GM12878 (cell line): ENCODE results near the gene DLX3. TPM values are rescaled to one million over a fixed set of nuclear protein-coding genes. Genes with fewer than 3 reads are reported as not detected.

Experiments used
- ATAC-seq: fragments of 200-7000 bp; cut with Tn5 transposase; 3 replicates; pipeline ENCODE4 v1.9.1; 2020; ENCODE audit warnings: mild to moderate bottlenecking, moderate library complexity
- BruUV-seq: library from RNA; stranded (reverse); fragments of 400-500 nt; replicated peaks from 2 replicates; lab custom pipeline; 2021; lab: Mats Ljungman, UMichigan
- CTCF ChIA-PET: fragments of 300-600 bp; sonication (Branson Sonifier 250); formaldehyde crosslinking; extraction: SDS; loops from one replicate; lab custom pipeline; 2021; ENCODE audit warnings: inconsistent platforms; lab: Yijun Ruan, JAX
- POLR2A ChIA-PET: fragments of 350-600 bp; formaldehyde crosslinking; extraction: SDS; loops from one replicate; lab custom pipeline; 2021; ENCODE audit warnings: inconsistent platforms; lab: Charles Lee
- RAD21 ChIA-PET: fragments of 300-600 bp; sonication (Branson Sonifier 250); formaldehyde crosslinking; loops from one replicate; lab custom pipeline; 2023; ENCODE audit warnings: antibody characterized with exemption; ENCODE audit not compliant: unreplicated experiment; lab: Charles Lee
- SMC1A ChIA-PET: fragments of 300-600 bp; sonication (Branson Sonifier 250); formaldehyde crosslinking; loops from one replicate; lab custom pipeline; 2023; ENCODE audit not compliant: unreplicated experiment, uncharacterized antibody; lab: Charles Lee
- DNase-seq: peaks from one replicate; pipeline ENCODE4 v3.0.0-alpha.2; 2011; ENCODE audit warnings: low read depth, low spot score
- FAIRE-seq: peaks from 3 replicates; lab custom pipeline; 2011; peaks lifted over from hg19 to GRCh38; lab: Jason Lieb, UNC
- H2AFZ ChIP-seq: 2 replicates; pipeline ENCODE4 v1.6.0; 2011; ENCODE audit warnings: low read depth, low read length, control low read depth; ENCODE audit not compliant: control insufficient read depth
- H3K27ac ChIP-seq: 2 replicates; pipeline ENCODE4 v1.5.1; 2011; ENCODE audit warnings: control low read depth; ENCODE audit not compliant: control insufficient read depth, insufficient read depth
- H3K27me3 ChIP-seq, 2 experiments: replicated peaks in 1 of 2; 2 replicates each; pipeline versions ENCODE4 v1.6.0 to v1.6.1; 2011; ENCODE audit warnings: low read length in 1 of 2; ENCODE audit not compliant: control insufficient read depth in 2 of 2, insufficient read depth in 2 of 2
- H3K36me3 ChIP-seq, 2 experiments: 2 replicates each; pipeline ENCODE4 v1.5.1; 2011; ENCODE audit warnings: low read length in 1 of 2; ENCODE audit not compliant: control insufficient read depth in 2 of 2, insufficient read depth in 2 of 2
- H3K4me1 ChIP-seq: 2 replicates; pipeline ENCODE4 v1.6.1; 2011; ENCODE audit warnings: mild to moderate bottlenecking, low read length, moderate library complexity, mixed read lengths; ENCODE audit not compliant: control insufficient read depth, insufficient read depth
- H3K4me2 ChIP-seq: 2 replicates; pipeline ENCODE4 v1.6.0; 2011; ENCODE audit warnings: control low read depth; ENCODE audit not compliant: control insufficient read depth, insufficient read depth
- H3K4me3 ChIP-seq: fragments of 200-600 bp; sonication (generic); 2 replicates; pipeline ENCODE4 v1.5.1; 2016
- H3K79me2 ChIP-seq: 2 replicates; pipeline ENCODE4 v1.6.0; 2011; ENCODE audit warnings: low read length; ENCODE audit not compliant: control insufficient read depth, insufficient read depth
- H3K9ac ChIP-seq: 2 replicates; pipeline ENCODE4 v1.8.0; 2011; ENCODE audit warnings: low read length, control low read depth, mixed read lengths; ENCODE audit not compliant: control insufficient read depth, insufficient read depth
- H3K9me3 ChIP-seq: replicated peaks from 3 replicates; pipeline ENCODE4 v1.5.1; 2011; ENCODE audit warnings: mild to moderate bottlenecking, low read length; ENCODE audit not compliant: control insufficient read depth, insufficient read depth
- H4K20me1 ChIP-seq: 2 replicates; pipeline ENCODE4 v1.6.0; 2011; ENCODE audit not compliant: control insufficient read depth, insufficient read depth
- ASH2L ChIP-seq: fragments of 300-600, 200-600 bp; sonication (generic); IDR thresholded peaks from 2 replicates; pipeline ENCODE4 v1.6.1; 2017; ENCODE audit warnings: low read depth, mild to moderate bottlenecking, borderline replicate concordance
- BACH1 ChIP-seq: fragments of 450-650 bp; IDR thresholded peaks from 2 replicates; pipeline ENCODE4 v1.6.1; 2017; ENCODE audit warnings: mild to moderate bottlenecking, borderline replicate concordance
- FOXM1 ChIP-seq: IDR thresholded peaks from 2 replicates; pipeline ENCODE4 v1.6.1; 2012; ENCODE audit warnings: low read depth, mild to moderate bottlenecking, inconsistent platforms, low read length, moderate library complexity
- HDAC6 ChIP-seq: fragments of 200-600 bp; sonication (generic); IDR thresholded peaks from one replicate; pipeline ENCODE4 v1.8.0; 2017; ENCODE audit warnings: antibody characterized with exemption; ENCODE audit not compliant: unreplicated experiment
- IRF5 ChIP-seq: fragments of 450-650 bp; IDR thresholded peaks from 2 replicates; pipeline ENCODE4 v1.6.1; 2017; ENCODE audit warnings: borderline replicate concordance
- MTA3 ChIP-seq: IDR thresholded peaks from 2 replicates; pipeline ENCODE4 v1.6.1; 2012; ENCODE audit warnings: low read length, inconsistent platforms, borderline replicate concordance
- MXI1 ChIP-seq: fragments of 150-350 bp; IDR thresholded peaks from 2 replicates; pipeline ENCODE4 v1.6.1; 2011; ENCODE audit warnings: low read depth, mild to moderate bottlenecking, inconsistent platforms, low read length, improper control_type of control experiment
- NR2F1 ChIP-seq: fragments of 450-650 bp; conservative IDR thresholded peaks from 2 replicates; pipeline ENCODE4 v1.6.1; 2017; ENCODE audit warnings: mild to moderate bottlenecking
- SREBF2 ChIP-seq: IDR thresholded peaks from 2 replicates; pipeline ENCODE4 v1.6.1; 2012; ENCODE audit warnings: mild to moderate bottlenecking, low read length
- YBX1 ChIP-seq: fragments of 450-650 bp; IDR thresholded peaks from 2 replicates; pipeline ENCODE4 v1.6.1; 2016; ENCODE audit warnings: antibody characterized with exemption
- ZNF217 ChIP-seq: fragments of 450-650 bp; IDR thresholded peaks from 2 replicates; pipeline ENCODE4 v1.6.1; 2017; ENCODE audit warnings: antibody characterized with exemption, mild to moderate bottlenecking
- ZNF274 ChIP-seq: IDR thresholded peaks from one replicate; pipeline ENCODE4 v1.8.0; 2011; ENCODE audit not compliant: insufficient read length, insufficient read depth
- WGBS: methylation state at CpG from one replicate; pipeline ENCODE4 v1.1.6; 2016; ENCODE audit warnings: low lambda C conversion rate; ENCODE audit not compliant: insufficient replicate concordance, insufficient coverage; ENCODE audit errors: missing lambda C conversion rate; 5-methylcytosine and 5-hydroxymethylcytosine counted together
- in situ Hi-C: fragments of 300-500 bp; cut with MboI; formaldehyde crosslinking; loops from 9 replicates; pipeline ENCODE4 v1.14.3; 2018; ENCODE audit warnings: mixed read lengths
- intact Hi-C: fragments of 100-400 bp; cut with micrococcal nuclease; formaldehyde crosslinking; loops from one replicate; pipeline ENCODE4 v1.14.2; 2022; ENCODE audit not compliant: unreplicated experiment
- polyA plus RNA-seq, 11 experiments: library from polyadenylated mRNA; depleted of rRNA in 4 of 11; unstranded in 6 of 11; stranded (reverse) in 5 of 11; fragments of >200 nt; fragmentation: Nextera tagmentation in 4 of 11; fragmentation: Illumina TruSeq in 1 of 11; extraction: Ambion mirVana in 4 of 11; extraction: Trizol in 1 of 11; gene quantifications; 1 replicate in 1 of 11; 2 replicates in 10 of 11; pipeline versions ENCODE4 v1.2.1 to v1.2.3, GENCODE V29; 2011 to 2016; ENCODE audit warnings: inconsistent platforms in 2 of 11, missing spikeins in 2 of 11, low read depth in 1 of 11
- total RNA-seq, 4 experiments: library from RNA; depleted of rRNA in 3 of 4; stranded (reverse); fragments of >200 nt in 3 of 4; fragmentation: Illumina TruSeq in 1 of 4; extraction: Trizol in 1 of 4; gene quantifications; 2 replicates each; pipeline versions ENCODE4 v1.2.1 to v1.2.3, GENCODE V29; 2013 to 2021
- TF ChIP-seq, protein P1 (sequence below), 3 experiments: IDR thresholded peaks in 2 of 3; conservative IDR thresholded peaks in 1 of 3; 2 replicates each; pipeline ENCODE4 v1.5.1; 2011; ENCODE audit warnings: low read depth in 3 of 3, low read length in 3 of 3, mild to moderate bottlenecking in 3 of 3, control low read depth in 2 of 3, moderate library complexity in 2 of 3, inconsistent platforms in 1 of 3, mixed read lengths in 1 of 3; ENCODE audit not compliant: control insufficient read depth in 2 of 3, insufficient read depth in 1 of 3; ENCODE audit errors: extremely low read depth in 1 of 3
- TF ChIP-seq, protein P2 (sequence below): fragments of 450-650 bp; IDR thresholded peaks from 2 replicates; pipeline ENCODE4 v1.6.1; 2017; ENCODE audit warnings: antibody characterized with exemption, mild to moderate bottlenecking, moderate library complexity

DLX3 gene
- total and polyA plus RNA-seq, 10 of the 15 experiments (the other 5 are each of a cell fraction or from before 2014, with no cell fraction given): not detected

- TF ChIP-seq, protein P1, sequence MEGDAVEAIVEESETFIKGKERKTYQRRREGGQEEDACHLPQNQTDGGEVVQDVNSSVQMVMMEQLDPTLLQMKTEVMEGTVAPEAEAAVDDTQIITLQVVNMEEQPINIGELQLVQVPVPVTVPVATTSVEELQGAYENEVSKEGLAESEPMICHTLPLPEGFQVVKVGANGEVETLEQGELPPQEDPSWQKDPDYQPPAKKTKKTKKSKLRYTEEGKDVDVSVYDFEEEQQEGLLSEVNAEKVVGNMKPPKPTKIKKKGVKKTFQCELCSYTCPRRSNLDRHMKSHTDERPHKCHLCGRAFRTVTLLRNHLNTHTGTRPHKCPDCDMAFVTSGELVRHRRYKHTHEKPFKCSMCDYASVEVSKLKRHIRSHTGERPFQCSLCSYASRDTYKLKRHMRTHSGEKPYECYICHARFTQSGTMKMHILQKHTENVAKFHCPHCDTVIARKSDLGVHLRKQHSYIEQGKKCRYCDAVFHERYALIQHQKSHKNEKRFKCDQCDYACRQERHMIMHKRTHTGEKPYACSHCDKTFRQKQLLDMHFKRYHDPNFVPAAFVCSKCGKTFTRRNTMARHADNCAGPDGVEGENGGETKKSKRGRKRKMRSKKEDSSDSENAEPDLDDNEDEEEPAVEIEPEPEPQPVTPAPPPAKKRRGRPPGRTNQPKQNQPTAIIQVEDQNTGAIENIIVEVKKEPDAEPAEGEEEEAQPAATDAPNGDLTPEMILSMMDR (IDR thresholded peaks at IDR 0.05 in 2 of 3, conservative IDR thresholded peaks at IDR 0.05 in 1 of 3; ENCODE audit: control insufficient read depth in 2 of 3, extremely low read depth in 1 of 3, insufficient read depth in 1 of 3, low read depth in 3 of 3, low read length in 3 of 3): no peak
- TF ChIP-seq YBX1 (no peak), NR2F1 (no peak), ASH2L (no peak), MTA3 (no peak)
Observed at GRCh38 chr17:49976828-49977202, 18.2 kb downstream of the DLX3 start (continued).

GRCh38 chr17:49976163-49976827, 18.7 kb downstream of the DLX3 start:
- Histone ChIP-seq H3K27ac (no peak overlapping the region), H3K9me3 (no peaks in the 10 kb centered on the region), H3K27me3 (peaks cover 16 to 19% of the 10 kb centered on the region in 2 experiments), H3K36me3 (no peaks in the 10 kb centered on the region), H3K4me2 (no peak overlapping the region), H3K79me2 (no peaks in the 10 kb centered on the region), H4K20me1 (no peaks in the 10 kb centered on the region), H3K4me3 (no peak overlapping the region), H3K4me1 (no peaks in the 10 kb centered on the region), H3K9ac (no peak overlapping the region), H2AFZ (no peak overlapping the region)
- intact Hi-C loops: no loop called here
- 50% methylated on average over 5 of the region's 5 CpGs for WGBS
- DNase-seq (no peak), FAIRE-seq (no peak), ATAC-seq (no peak)
- BruUV-seq: no TSS peak
- RAD21 ChIA-PET: interaction anchor here (0.6 kb wide), 1 partner anchor 720 kb away, joined by 3 read pairs; no protein-coding TSS in a partner anchor
- POLR2A ChIA-PET: no interaction called here
- in situ Hi-C loops: no loop called here
- SMC1A ChIA-PET: no interaction called here
- CTCF ChIA-PET: interaction anchor here (0.8 to 2.6 kb wide), 5 partner anchors 10 to 117 kb away, joined by 3 to 11 read pairs (median 3); no protein-coding TSS in a partner anchor
- TF ChIP-seq BACH1 (no peak), MXI1 (no peak), IRF5 (no peak), YBX1 (no peak), ZNF274 (no peak), SREBF2 (no peak), HDAC6 (no peak), ZNF217 (no peak), FOXM1 (no peak)
- TF ChIP-seq, protein P2, sequence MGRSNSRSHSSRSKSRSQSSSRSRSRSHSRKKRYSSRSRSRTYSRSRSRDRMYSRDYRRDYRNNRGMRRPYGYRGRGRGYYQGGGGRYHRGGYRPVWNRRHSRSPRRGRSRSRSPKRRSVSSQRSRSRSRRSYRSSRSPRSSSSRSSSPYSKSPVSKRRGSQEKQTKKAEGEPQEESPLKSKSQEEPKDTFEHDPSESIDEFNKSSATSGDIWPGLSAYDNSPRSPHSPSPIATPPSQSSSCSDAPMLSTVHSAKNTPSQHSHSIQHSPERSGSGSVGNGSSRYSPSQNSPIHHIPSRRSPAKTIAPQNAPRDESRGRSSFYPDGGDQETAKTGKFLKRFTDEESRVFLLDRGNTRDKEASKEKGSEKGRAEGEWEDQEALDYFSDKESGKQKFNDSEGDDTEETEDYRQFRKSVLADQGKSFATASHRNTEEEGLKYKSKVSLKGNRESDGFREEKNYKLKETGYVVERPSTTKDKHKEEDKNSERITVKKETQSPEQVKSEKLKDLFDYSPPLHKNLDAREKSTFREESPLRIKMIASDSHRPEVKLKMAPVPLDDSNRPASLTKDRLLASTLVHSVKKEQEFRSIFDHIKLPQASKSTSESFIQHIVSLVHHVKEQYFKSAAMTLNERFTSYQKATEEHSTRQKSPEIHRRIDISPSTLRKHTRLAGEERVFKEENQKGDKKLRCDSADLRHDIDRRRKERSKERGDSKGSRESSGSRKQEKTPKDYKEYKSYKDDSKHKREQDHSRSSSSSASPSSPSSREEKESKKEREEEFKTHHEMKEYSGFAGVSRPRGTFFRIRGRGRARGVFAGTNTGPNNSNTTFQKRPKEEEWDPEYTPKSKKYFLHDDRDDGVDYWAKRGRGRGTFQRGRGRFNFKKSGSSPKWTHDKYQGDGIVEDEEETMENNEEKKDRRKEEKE: no peak
